ENCODE results near the gene NEU4. TPM values are rescaled to one million over a fixed set of nuclear protein-coding genes. Genes with fewer than 3 reads are reported as not detected.
A peak's percentile ranks its signal among the peaks of the same experiment; 100 is the strongest.
"Not testable (repeated sequence)": the region's sequence is repeated elsewhere in the genome, so short reads cannot be mapped to it uniquely, and the experiment has no call there.

Gene NEU4
- total RNA-seq, 2 donors from 2014 or later = 4.1 to 9.4 TPM

GRCh38 chr2:241798631-241799521, 10.1 kb upstream of the NEU4 start:
- no peak overlapping the region for H3K4me3 Mint-ChIP-seq
- H3K36me3 Mint-ChIP-seq (ENCODE audit: low read depth) = no peaks in the 10 kb centered on the region
- no peaks in the 10 kb centered on the region for H3K27me3 Mint-ChIP-seq
- DNase-seq = no peak
- no peak overlapping the region for H3K27ac Mint-ChIP-seq
- H3K4me1 Mint-ChIP-seq = peaks cover 4% of the 10 kb centered on the region
- H3K9me3 ChIP-seq (ENCODE audit: control insufficient read depth, low read length, poor library complexity, severe bottlenecking) = no peaks in the 10 kb centered on the region
- no peak for ATAC-seq

GRCh38 chr2:241799522-241800197, 9.3 kb upstream of the NEU4 start:
- ATAC-seq (no peak), DNase-seq (no peak)
- H3K36me3 Mint-ChIP-seq (ENCODE audit: low read depth) = no peaks in the 10 kb centered on the region
- no peak overlapping the region for H3K27ac Mint-ChIP-seq
- H3K4me1 Mint-ChIP-seq = peaks cover 6% of the 10 kb centered on the region
- no peaks in the 10 kb centered on the region for H3K9me3 ChIP-seq (ENCODE audit: control insufficient read depth, low read length, poor library complexity, severe bottlenecking)
- no peaks in the 10 kb centered on the region for H3K27me3 Mint-ChIP-seq
- H3K4me3 Mint-ChIP-seq = no peak overlapping the region

- DNase-seq = peak in 1 of 3 donors; percentile 9
- not testable (repeated sequence) for ATAC-seq; H3K9me3 ChIP-seq (ENCODE audit: control insufficient read depth, low read length, poor library complexity, severe bottlenecking); H3K4me1 Mint-ChIP-seq; H3K27ac Mint-ChIP-seq; H3K4me3 Mint-ChIP-seq; H3K27me3 Mint-ChIP-seq; H3K36me3 Mint-ChIP-seq (ENCODE audit: low read depth)
Measured at GRCh38 chr2:241800198-241800903, 8.6 kb upstream of the NEU4 start.

- H3K4me3 Mint-ChIP-seq = peak overlapping the region; percentile 39
- H3K27me3 Mint-ChIP-seq = no peaks in the 10 kb centered on the region
- H3K27ac Mint-ChIP-seq = no peak overlapping the region
- H3K9me3 ChIP-seq (ENCODE audit: control insufficient read depth, low read length, poor library complexity, severe bottlenecking) = no peaks in the 10 kb centered on the region
- peaks cover 7% of the 10 kb centered on the region for H3K4me1 Mint-ChIP-seq
- DNase-seq (no peak), ATAC-seq (no peak)
- H3K36me3 Mint-ChIP-seq (ENCODE audit: low read depth) = no peaks in the 10 kb centered on the region
Measured at GRCh38 chr2:241801611-241802420, 7.2 kb upstream of the NEU4 start.

GRCh38 chr2:241802421-241803318, 6.3 kb upstream of the NEU4 start:
- Mint-ChIP-seq H3K4me3 (peak overlapping the region; percentile 81), H3K4me1 (peaks cover 7% of the 10 kb centered on the region), H3K36me3 (ENCODE audit: low read depth) (no peaks in the 10 kb centered on the region), H3K27ac (no peak overlapping the region), H3K27me3 (no peaks in the 10 kb centered on the region)
- no peak for ATAC-seq
- no peak for DNase-seq
- H3K9me3 ChIP-seq (ENCODE audit: control insufficient read depth, low read length, poor library complexity, severe bottlenecking) = no peaks in the 10 kb centered on the region

GRCh38 chr2:241803387-241804325, 5.3 kb upstream of the NEU4 start:
- Mint-ChIP-seq H3K36me3 (ENCODE audit: low read depth) (no peaks in the 10 kb centered on the region), H3K4me1 (peaks cover 7% of the 10 kb centered on the region), H3K4me3 (peak overlapping the region; percentile 83), H3K27ac (peak overlapping the region; percentile 68), H3K27me3 (no peaks in the 10 kb centered on the region)
- ATAC-seq = peak; percentile 74
- no peaks in the 10 kb centered on the region for H3K9me3 ChIP-seq (ENCODE audit: control insufficient read depth, low read length, poor library complexity, severe bottlenecking)
- DNase-seq = peak; percentile 15 to 41 (median 20)

GRCh38 chr2:241804326-241805229, 4.4 kb upstream of the NEU4 start:
- Mint-ChIP-seq H3K4me3 (peak overlapping the region; percentile 83), H3K36me3 (ENCODE audit: low read depth) (no peaks in the 10 kb centered on the region), H3K4me1 (peaks cover 7% of the 10 kb centered on the region), H3K27me3 (no peaks in the 10 kb centered on the region), H3K27ac (peak overlapping the region; percentile 68)
- no peaks in the 10 kb centered on the region for H3K9me3 ChIP-seq (ENCODE audit: control insufficient read depth, low read length, poor library complexity, severe bottlenecking)
- ATAC-seq (peak; percentile 39), DNase-seq (peak in 2 of 3 donors; percentile 13 to 19)

GRCh38 chr2:241806217-241806616, 2.8 kb upstream of the NEU4 start:
- not testable (repeated sequence) for H3K27ac Mint-ChIP-seq; H3K4me1 Mint-ChIP-seq; ATAC-seq; DNase-seq; H3K4me3 Mint-ChIP-seq; H3K9me3 ChIP-seq (ENCODE audit: control insufficient read depth, low read length, poor library complexity, severe bottlenecking); H3K36me3 Mint-ChIP-seq (ENCODE audit: low read depth); H3K27me3 Mint-ChIP-seq

GRCh38 chr2:241808051-241808720, 807 bp upstream of the NEU4 start:
- Mint-ChIP-seq H3K27me3 (no peaks in the 10 kb centered on the region), H3K36me3 (ENCODE audit: low read depth) (no peaks in the 10 kb centered on the region), H3K27ac (peak overlapping the region; percentile 88), H3K4me1 (peaks cover 7% of the 10 kb centered on the region), H3K4me3 (peak overlapping the region; percentile 66)
- no peak for ATAC-seq
- DNase-seq = no peak
- no peaks in the 10 kb centered on the region for H3K9me3 ChIP-seq (ENCODE audit: control insufficient read depth, low read length, poor library complexity, severe bottlenecking)
